ENCODE results near the gene ITIH5. TPM values are rescaled to one million over a fixed set of nuclear protein-coding genes. Genes with fewer than 3 reads are reported as not detected.

Gene ITIH5
- total RNA-seq, 1 donor from 2014 or later = 0.29 TPM

- no peak for TF ChIP-seq CTCF (IDR thresholded peaks at IDR 0.05; ENCODE audit: partially characterized antibody, unreplicated experiment)
- no peak overlapping the region for H3K4me3 Mint-ChIP-seq (ENCODE audit: unreplicated experiment)
- H3K9me3 Mint-ChIP-seq (ENCODE audit: unreplicated experiment) = no peaks in the 10 kb centered on the region
- H3K4me1 Mint-ChIP-seq (ENCODE audit: low read depth, unreplicated experiment) = no peaks in the 10 kb centered on the region
- no peaks in the 10 kb centered on the region for H3K36me3 Mint-ChIP-seq (ENCODE audit: unreplicated experiment)
- H3K27me3 Mint-ChIP-seq (ENCODE audit: unreplicated experiment) = no peaks in the 10 kb centered on the region
- H3K27ac Mint-ChIP-seq (ENCODE audit: unreplicated experiment) = no peak overlapping the region
- no peak for DNase-seq
Measured at GRCh38 chr10:7651853-7652470, 14.8 kb downstream of the ITIH5 start.

- Mint-ChIP-seq H3K27me3 (ENCODE audit: unreplicated experiment) (peaks cover 3% of the 10 kb centered on the region), H3K36me3 (ENCODE audit: unreplicated experiment) (no peaks in the 10 kb centered on the region), H3K4me1 (ENCODE audit: low read depth, unreplicated experiment) (no peaks in the 10 kb centered on the region), H3K4me3 (ENCODE audit: unreplicated experiment) (no peak overlapping the region), H3K27ac (ENCODE audit: unreplicated experiment) (no peak overlapping the region), H3K9me3 (ENCODE audit: unreplicated experiment) (no peaks in the 10 kb centered on the region)
- DNase-seq = no peak
- TF ChIP-seq CTCF (IDR thresholded peaks at IDR 0.05; ENCODE audit: partially characterized antibody, unreplicated experiment) = no peak
Measured at GRCh38 chr10:7649673-7650300, 17.0 kb downstream of the ITIH5 start.

- Mint-ChIP-seq H3K27ac (ENCODE audit: unreplicated experiment) (no peak overlapping the region), H3K9me3 (ENCODE audit: unreplicated experiment) (peaks cover 8% of the 10 kb centered on the region), H3K36me3 (ENCODE audit: unreplicated experiment) (no peaks in the 10 kb centered on the region), H3K4me3 (ENCODE audit: unreplicated experiment) (no peak overlapping the region), H3K4me1 (ENCODE audit: low read depth, unreplicated experiment) (peaks cover 2% of the 10 kb centered on the region), H3K27me3 (ENCODE audit: unreplicated experiment) (peaks cover 3% of the 10 kb centered on the region)
- DNase-seq = no peak
- TF ChIP-seq CTCF (IDR thresholded peaks at IDR 0.05; ENCODE audit: partially characterized antibody, unreplicated experiment) = no peak
Measured at GRCh38 chr10:7647062-7647664, 19.6 kb downstream of the ITIH5 start.

- Mint-ChIP-seq H3K4me3 (ENCODE audit: unreplicated experiment) (no peak overlapping the region), H3K9me3 (ENCODE audit: unreplicated experiment) (peaks cover 9% of the 10 kb centered on the region), H3K27me3 (ENCODE audit: unreplicated experiment) (peaks cover 3% of the 10 kb centered on the region), H3K36me3 (ENCODE audit: unreplicated experiment) (peaks cover 8% of the 10 kb centered on the region), H3K4me1 (ENCODE audit: low read depth, unreplicated experiment) (peaks cover 4% of the 10 kb centered on the region), H3K27ac (ENCODE audit: unreplicated experiment) (no peak overlapping the region)
- no peak for TF ChIP-seq CTCF (IDR thresholded peaks at IDR 0.05; ENCODE audit: partially characterized antibody, unreplicated experiment)
- no peak for DNase-seq
Measured at GRCh38 chr10:7642491-7643011, 24.2 kb downstream of the ITIH5 start.
